ENCODE results near the gene AFF3. TPM values are rescaled to one million over a fixed set of nuclear protein-coding genes. Genes with fewer than 3 reads are reported as not detected.

AFF3 gene
- total and polyA plus RNA-seq, 4 donors, result 4.2 to 90.9 (median 14.6) TPM

DNA sequence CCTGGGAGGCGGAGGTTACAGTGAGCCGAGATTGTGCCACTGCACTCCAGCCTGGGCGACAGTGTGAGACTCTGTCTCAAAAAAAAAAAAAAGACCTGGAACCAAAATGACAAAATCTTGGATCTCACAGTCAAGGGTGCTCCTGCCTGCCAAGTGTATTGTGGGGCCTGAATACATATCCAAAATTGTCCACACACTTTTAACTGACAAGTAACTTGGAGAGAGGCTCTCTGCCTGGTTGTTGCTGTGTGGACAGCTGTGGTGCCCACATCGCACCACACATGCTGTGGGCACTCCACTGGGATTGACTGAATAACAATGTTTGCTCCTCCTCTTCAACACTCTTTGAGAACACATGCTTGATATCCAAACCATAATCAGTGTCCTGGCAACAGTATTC is 534.9 kb downstream of the AFF3 start:
- Histone ChIP-seq H3K9me3 (ENCODE audit: control insufficient read depth in 4 of 4, insufficient read depth in 3 of 4, low read length in 3 of 4) (no peaks in the 10 kb centered on the region), H3K4me3 (no peak overlapping the region), H3K9ac (ENCODE audit: insufficient read depth in 1 of 2, low read length in 2 of 2) (no peak overlapping the region), H3K4me1 (ENCODE audit: control insufficient read depth in 5 of 5, insufficient read depth in 5 of 5, low read length in 5 of 5) (peaks cover 0 to 13% (median 6%) of the 10 kb centered on the region in 5 donors), H3K27ac (ENCODE audit: low read depth in 1 of 2, low read length in 1 of 2) (no peak overlapping the region), H3K27me3 (ENCODE audit: control insufficient read depth in 3 of 3, insufficient read depth in 3 of 3, low read length in 2 of 3) (no peaks in the 10 kb centered on the region), H3K36me3 (ENCODE audit: control insufficient read depth in 4 of 4, insufficient read depth in 4 of 4, low read length in 4 of 4) (no peaks in the 10 kb centered on the region)
- ATAC-seq (ENCODE audit: insufficient read depth, low FRiP score), result no peak
- peak in 2 of 3 donors; percentile 16 to 35 for DNase-seq
- TF ChIP-seq, protein P1, sequence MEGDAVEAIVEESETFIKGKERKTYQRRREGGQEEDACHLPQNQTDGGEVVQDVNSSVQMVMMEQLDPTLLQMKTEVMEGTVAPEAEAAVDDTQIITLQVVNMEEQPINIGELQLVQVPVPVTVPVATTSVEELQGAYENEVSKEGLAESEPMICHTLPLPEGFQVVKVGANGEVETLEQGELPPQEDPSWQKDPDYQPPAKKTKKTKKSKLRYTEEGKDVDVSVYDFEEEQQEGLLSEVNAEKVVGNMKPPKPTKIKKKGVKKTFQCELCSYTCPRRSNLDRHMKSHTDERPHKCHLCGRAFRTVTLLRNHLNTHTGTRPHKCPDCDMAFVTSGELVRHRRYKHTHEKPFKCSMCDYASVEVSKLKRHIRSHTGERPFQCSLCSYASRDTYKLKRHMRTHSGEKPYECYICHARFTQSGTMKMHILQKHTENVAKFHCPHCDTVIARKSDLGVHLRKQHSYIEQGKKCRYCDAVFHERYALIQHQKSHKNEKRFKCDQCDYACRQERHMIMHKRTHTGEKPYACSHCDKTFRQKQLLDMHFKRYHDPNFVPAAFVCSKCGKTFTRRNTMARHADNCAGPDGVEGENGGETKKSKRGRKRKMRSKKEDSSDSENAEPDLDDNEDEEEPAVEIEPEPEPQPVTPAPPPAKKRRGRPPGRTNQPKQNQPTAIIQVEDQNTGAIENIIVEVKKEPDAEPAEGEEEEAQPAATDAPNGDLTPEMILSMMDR (IDR thresholded peaks at IDR 0.05; ENCODE audit: control extremely low read depth, extremely low read depth), result no peak
- WGBS, 2 donors, result 69 to 88% methylated on average over 4 of the region's 4 CpGs

DNA sequence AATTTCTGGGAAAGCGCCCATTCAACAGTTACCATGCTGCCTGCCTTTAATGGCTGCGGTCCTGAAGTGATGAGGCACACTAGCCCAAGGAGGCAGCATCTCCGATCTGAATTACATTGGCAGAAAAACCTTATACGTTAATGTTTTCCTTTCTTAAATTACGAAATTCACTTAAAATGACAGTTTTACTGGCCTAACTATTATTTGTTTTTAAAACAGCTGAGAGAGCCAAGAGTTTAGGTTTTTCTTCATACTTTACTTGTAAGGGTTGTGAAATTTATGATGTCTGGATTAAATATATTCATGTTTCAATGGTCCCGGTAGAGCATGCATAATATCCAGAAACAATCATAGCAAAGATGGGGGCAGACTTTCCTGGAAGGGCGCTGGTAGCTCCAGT is 537.4 kb downstream of the AFF3 start:
- Histone ChIP-seq H3K4me3 (no peak overlapping the region), H3K4me1 (ENCODE audit: control insufficient read depth in 5 of 5, insufficient read depth in 5 of 5, low read length in 5 of 5) (peaks cover 0 to 19% (median 6%) of the 10 kb centered on the region in 5 donors), H3K36me3 (ENCODE audit: control insufficient read depth in 4 of 4, insufficient read depth in 4 of 4, low read length in 4 of 4) (peaks cover 0 to 2% (median 0%) of the 10 kb centered on the region in 4 donors), H3K27me3 (ENCODE audit: control insufficient read depth in 3 of 3, insufficient read depth in 3 of 3, low read length in 2 of 3) (no peaks in the 10 kb centered on the region), H3K9me3 (ENCODE audit: control insufficient read depth in 4 of 4, insufficient read depth in 3 of 4, low read length in 3 of 4) (no peaks in the 10 kb centered on the region), H3K9ac (ENCODE audit: insufficient read depth in 1 of 2, low read length in 2 of 2) (no peak overlapping the region), H3K27ac (ENCODE audit: low read depth in 1 of 2, low read length in 1 of 2) (no peak overlapping the region)
- TF ChIP-seq, protein P1 (IDR thresholded peaks at IDR 0.05; ENCODE audit: control extremely low read depth, extremely low read depth), result no peak
- 86 to 88% methylated on average over 7 of the region's 7 CpGs for WGBS, 2 donors
- ATAC-seq (ENCODE audit: insufficient read depth, low FRiP score) (no peak), DNase-seq (peak in 2 of 3 donors; percentile 18 to 47)

DNA sequence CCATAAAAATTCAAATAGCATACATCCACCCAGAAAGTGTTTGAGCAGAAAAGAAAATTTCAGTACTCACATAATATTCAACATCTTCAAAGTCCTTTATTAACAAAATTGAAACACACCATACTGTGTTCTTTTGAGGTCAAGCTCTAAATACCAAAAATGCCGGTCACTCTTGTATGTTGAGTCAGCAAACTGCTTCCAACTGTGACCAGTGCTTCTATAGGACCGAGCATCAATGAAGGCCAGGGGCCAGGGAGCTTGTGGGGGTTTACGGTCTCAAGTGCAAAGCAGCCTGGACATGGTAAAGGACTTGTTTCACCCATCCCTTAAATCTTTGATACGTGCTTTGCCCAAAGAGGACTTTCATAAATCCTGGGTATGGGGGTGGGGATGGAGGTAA is 539.9 kb downstream of the AFF3 start:
- H3K4me1 ChIP-seq (ENCODE audit: control insufficient read depth in 5 of 5, insufficient read depth in 5 of 5, low read length in 5 of 5), result peaks cover 0 to 12% (median 2%) of the 10 kb centered on the region in 5 donors
- 91 to 95% methylated on average over 4 of the region's 4 CpGs for WGBS, 2 donors
- no peak overlapping the region for H3K9ac ChIP-seq (ENCODE audit: insufficient read depth in 1 of 2, low read length in 2 of 2)
- H3K9me3 ChIP-seq (ENCODE audit: control insufficient read depth in 4 of 4, insufficient read depth in 3 of 4, low read length in 3 of 4), result no peaks in the 10 kb centered on the region
- TF ChIP-seq, protein P1 (IDR thresholded peaks at IDR 0.05; ENCODE audit: control extremely low read depth, extremely low read depth), result no peak
- no peak overlapping the region for H3K4me3 ChIP-seq
- peaks cover 0 to 2% (median under 1%) of the 10 kb centered on the region in 4 donors for H3K36me3 ChIP-seq (ENCODE audit: control insufficient read depth in 4 of 4, insufficient read depth in 4 of 4, low read length in 4 of 4)
- no peak overlapping the region for H3K27ac ChIP-seq (ENCODE audit: low read depth in 1 of 2, low read length in 1 of 2)
- no peaks in the 10 kb centered on the region for H3K27me3 ChIP-seq (ENCODE audit: control insufficient read depth in 3 of 3, insufficient read depth in 3 of 3, low read length in 2 of 3)
- DNase-seq, result no peak
- ATAC-seq (ENCODE audit: insufficient read depth, low FRiP score), result no peak

Measured in lung (tissue), 12 donors.